Suppressor macrophage treated with lipopolysaccharide for 4 hours (primary cell): Measurements from ENCODE around the gene TAF8.

Experiments used
- DNase-seq: peaks from one replicate; pipeline ENCODE4 v3.0.0-alpha.2; 2020

TAF8 gene

GRCh38 chr6:42100029-42100901 lies 49.9 kb downstream of the TAF8 start:
- DNase-seq: peak; percentile 45

GRCh38 chr6:42101186-42101657 lies 50.9 kb downstream of the TAF8 start:
- no peak for DNase-seq

- no peak for DNase-seq
Observed at GRCh38 chr6:42103216-42103615, 52.9 kb downstream of the TAF8 start.

GRCh38 chr6:42103753-42104094 lies 53.4 kb downstream of the TAF8 start:
- DNase-seq: no peak

- DNase-seq: peak; percentile 76
Observed at GRCh38 chr6:42104095-42104803, 53.9 kb downstream of the TAF8 start.

- DNase-seq: no peak
Observed at GRCh38 chr6:42104804-42105125, 54.4 kb downstream of the TAF8 start.

GRCh38 chr6:42105156-42105648 lies 54.9 kb downstream of the TAF8 start:
- no peak for DNase-seq

GRCh38 chr6:42105709-42106108 lies 55.4 kb downstream of the TAF8 start:
- no peak for DNase-seq

- DNase-seq: no peak
Observed at GRCh38 chr6:42106112-42107023, 56.0 kb downstream of the TAF8 start.

- no peak for DNase-seq
Observed at GRCh38 chr6:42108071-42108470, 57.7 kb downstream of the TAF8 start.

GRCh38 chr6:42110683-42111082 lies 60.4 kb downstream of the TAF8 start:
- DNase-seq: no peak

- DNase-seq: no peak
Observed at GRCh38 chr6:42112351-42112750, 62.0 kb downstream of the TAF8 start.

- no peak for DNase-seq
Observed at GRCh38 chr6:42113936-42114636, 63.8 kb downstream of the TAF8 start.

GRCh38 chr6:42117843-42118161 lies 67.5 kb downstream of the TAF8 start:
- DNase-seq: no peak

- DNase-seq: no peak
Observed at GRCh38 chr6:42118162-42119001, 68.1 kb downstream of the TAF8 start.

GRCh38 chr6:42120895-42121865 lies 70.9 kb downstream of the TAF8 start:
- peak; percentile 34 for DNase-seq

- no peak for DNase-seq
Observed at GRCh38 chr6:42123379-42124103, 73.2 kb downstream of the TAF8 start.

GRCh38 chr6:42124223-42124836 lies 74.0 kb downstream of the TAF8 start:
- DNase-seq: no peak

- no peak for DNase-seq
Observed at GRCh38 chr6:42125231-42125630, 74.9 kb downstream of the TAF8 start.
